SH-SY5Y (cell line): ENCODE results near the gene IGFBP7.

Experiments used
- GATA2 ChIP-seq: IDR thresholded peaks from 2 replicates; pipeline ENCODE4 v1.6.1; 2011; ENCODE audit warnings: mild to moderate bottlenecking, low read depth, low read length
- GATA3 ChIP-seq: IDR thresholded peaks from 2 replicates; pipeline ENCODE4 v1.6.1; 2011; ENCODE audit warnings: low read depth, mild to moderate bottlenecking, low read length, moderate library complexity

- TF ChIP-seq GATA2 (no peak), GATA3 (no peak)
Measured at GRCh38 chr4:57043347-57044251, 66.6 kb downstream of the IGFBP7 start.
